ENCODE results near the gene NTPCR.

NTPCR gene

DNA sequence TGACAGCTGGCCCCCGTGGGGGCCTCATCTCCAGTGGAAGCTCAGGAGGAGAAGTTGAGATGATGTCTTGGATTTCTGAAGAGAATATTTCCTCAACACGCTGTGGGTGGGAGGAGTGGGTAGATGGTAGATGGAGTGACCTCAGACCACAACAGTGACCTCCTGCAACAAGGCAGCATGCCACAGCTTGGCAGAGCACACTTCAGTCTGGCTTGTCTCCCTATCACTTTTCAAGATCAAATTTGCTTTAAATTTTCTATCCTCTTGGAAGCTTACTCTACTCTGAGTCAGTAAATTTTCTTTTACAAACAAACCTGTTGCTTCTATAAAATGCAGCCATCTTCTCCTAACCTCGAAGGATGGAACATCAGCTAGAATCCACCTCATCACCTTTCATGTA, 59.7 kb downstream of the NTPCR start:
- DNase-seq (ENCODE audit: low read depth), result no peak

DNA sequence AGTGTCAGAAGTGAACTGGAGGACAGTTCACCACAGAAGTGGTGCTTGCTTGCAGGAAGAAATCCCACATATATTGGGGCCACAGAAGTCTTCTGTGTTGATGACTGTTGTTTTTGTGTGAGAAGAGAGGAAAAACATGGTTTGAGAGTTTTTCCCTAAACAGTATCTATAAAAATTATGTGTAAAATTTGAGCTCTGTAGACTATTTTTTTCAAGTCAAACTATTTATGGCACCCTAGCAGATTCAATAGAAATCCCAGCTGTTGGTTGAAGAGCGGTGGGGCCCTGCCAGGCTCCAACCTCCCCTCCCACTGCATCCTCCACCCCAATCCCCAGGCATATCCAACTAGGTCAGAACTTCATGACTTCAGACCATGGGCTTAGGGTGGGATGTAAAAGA, 61.6 kb downstream of the NTPCR start:
- DNase-seq (ENCODE audit: low read depth), result no peak

DNA sequence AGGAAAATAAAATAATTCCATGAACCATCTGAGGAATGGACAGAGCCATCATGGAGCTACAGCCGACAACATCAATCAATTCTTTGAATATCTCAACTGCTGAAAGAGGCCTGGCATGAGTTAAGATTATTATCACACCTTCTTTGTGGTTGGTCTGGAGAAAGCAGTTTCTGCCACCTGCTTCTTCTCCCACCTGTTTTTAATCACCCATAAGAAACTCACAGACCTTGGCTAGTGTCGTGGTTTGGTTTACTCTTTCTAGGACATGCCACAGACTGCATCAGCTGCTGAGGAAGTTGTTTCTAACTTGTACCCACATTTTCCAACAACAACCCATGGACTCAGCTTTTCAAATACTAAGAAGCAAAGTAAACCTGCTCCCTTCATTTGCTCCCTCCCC, 65.6 kb downstream of the NTPCR start:
- DNase-seq (ENCODE audit: low read depth), result no peak

DNA sequence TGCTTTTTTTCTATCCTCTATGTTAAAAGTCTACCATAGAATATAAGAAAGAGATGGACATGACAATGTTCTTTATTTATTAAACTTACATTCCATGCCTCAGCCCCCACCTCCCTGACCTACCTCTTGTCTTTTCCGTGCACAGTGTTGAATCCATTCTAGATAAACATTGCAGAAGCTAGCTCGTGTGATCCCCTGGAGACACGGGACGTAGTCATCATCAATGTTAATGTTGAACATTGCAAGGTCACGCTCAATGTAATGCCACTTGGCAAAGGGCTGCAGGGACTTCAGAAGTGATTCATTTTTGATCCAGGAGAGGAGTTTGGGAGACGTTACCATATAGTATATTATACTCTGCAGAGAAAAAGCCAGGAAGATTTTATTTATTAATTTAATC, 66.4 kb downstream of the NTPCR start:
- no peak for DNase-seq (ENCODE audit: low read depth)

DNA sequence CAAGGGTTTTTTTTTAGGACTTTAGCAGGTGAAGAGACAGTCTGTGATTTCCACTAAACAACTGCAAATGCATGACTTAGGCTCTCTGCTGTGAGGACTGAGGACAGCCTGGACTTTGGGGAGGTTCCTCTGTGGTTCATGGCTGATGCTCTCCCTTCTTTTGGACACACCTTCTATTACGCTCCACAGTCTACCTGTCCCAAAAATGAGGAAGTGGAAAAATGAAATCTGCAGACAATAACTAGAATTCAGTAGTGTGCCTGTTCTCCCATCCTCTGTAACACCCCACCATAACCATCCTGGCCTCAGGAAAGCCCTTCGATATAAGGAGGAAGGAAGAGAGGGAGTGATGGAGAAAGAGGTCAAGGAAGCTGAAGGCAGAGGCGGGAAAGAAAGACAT, 68.7 kb downstream of the NTPCR start:
- no peak for DNase-seq (ENCODE audit: low read depth)

DNA sequence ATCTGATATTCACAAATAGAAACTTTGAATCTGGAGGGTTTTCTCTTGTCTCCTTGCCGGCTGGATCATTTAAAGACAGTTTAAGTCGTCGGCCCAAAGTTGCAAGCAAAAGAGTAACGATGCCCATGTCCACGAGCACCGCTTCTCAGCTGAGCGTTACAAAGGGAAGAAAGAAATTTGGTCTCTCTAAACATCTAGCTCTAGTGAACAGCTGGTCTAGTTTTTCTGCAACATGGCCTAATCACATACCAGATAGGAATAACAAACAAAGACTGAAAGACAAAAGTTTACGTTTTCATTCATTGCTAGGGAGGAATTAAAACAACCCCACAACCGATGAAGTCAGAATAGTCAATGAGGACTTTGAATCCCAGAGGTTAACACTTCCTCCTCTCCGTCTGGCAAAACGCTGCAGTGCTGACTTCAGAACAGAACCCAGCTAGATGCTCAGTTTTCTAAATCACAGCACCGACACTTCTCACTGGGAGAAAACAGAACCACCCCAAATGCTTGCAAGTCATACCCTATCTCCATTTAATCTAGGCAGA, 69.4 kb downstream of the NTPCR start:
- DNase-seq (ENCODE audit: low read depth), result no peak

DNA sequence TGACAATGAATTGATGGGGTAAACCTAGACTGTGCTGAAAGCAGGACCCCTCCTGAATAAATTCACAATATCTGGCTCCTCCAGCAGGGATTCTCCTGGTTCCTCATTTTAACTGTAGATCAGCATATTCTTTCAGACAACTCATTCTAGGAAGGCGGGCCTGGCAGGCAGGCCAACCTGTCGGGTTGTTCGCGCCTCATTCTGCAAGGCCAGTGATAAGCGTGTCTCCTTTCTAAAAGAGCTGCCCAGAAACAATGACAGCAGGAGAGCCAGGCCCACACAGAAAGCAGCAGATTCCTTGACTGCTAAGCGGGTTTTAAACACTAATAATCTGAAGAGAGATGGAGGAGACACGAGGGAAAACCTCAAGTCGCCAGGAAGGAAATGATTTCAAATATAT, 70.0 kb downstream of the NTPCR start:
- no peak for DNase-seq (ENCODE audit: low read depth)

DNA sequence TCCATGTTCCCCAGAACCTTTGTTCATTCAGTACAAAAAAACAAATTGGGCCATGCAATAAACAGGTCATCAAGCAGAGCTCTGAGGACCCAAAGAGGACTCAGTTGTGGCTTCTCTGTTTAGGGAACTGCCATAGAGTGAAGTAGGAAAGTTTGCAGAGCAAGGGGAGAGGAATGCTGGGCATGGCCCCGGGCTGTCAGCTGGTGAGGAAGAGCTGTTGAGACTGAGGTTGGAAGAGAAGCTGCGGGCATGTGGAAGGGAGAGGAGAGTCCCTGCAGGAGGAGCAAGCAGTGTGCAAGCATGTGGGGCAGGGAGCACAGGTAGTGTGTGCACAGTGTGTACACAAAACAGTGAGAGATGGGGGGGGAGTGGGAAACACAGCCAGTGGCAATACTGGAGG, 71.8 kb downstream of the NTPCR start:
- no peak for DNase-seq (ENCODE audit: low read depth)

DNA sequence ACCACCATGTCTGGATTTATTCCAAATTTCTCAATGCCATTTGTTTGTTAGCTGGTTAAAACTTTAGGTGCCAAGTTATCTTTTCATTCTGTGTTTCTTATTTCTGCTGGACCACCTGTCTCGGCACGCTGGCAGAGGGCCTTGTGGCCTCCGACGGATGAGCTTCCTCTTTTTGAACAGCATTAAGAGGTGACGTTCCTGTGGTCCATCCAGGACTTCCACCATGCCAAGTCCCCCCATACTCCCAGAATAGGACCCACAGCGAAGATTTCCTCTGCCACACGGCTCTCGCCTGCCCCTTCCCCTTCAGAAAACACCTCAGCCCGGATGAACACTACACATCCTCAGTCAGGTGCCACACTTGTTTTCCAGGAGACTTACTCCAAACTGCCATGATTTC, 73.8 kb downstream of the NTPCR start:
- no peak for DNase-seq (ENCODE audit: low read depth)

DNA sequence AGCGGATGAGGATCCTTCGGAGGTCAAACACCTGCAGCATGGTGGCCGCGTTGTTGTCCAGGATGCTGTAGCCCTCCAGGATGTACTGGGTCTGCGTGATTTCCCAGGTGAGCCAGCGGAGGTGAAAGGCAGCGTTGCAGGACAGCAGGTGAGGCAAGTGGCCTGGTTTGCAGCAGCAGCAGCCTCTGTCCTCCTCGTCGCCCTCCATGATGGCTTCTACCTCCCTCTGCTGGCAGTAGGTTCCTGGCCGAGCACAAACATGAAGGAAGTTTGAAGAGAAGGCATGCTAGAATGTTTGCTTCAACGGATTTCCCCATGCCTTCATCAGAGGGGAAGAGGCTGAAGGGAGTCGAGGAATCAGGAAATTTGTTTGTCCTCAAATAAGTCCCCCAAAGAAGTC, 74.7 kb downstream of the NTPCR start:
- DNase-seq (ENCODE audit: low read depth), result no peak

DNA sequence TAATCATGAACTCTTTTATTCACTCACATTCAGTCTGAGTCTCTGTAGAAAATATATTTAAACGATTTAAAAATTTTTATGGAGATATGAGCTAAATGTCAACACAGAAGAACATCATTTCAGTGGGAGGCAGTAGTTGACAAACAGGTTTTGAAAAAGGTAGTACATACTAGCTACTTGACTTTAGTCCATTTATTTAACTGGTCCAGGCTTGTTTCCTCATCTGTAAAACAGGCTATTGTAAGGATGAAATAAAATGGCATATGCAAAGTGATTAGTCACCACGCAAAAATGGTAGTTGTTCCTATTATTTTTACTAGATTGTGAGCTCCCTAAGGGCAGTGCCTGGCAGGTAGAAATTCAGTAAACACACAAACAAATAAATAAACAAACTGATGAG, 75.2 kb downstream of the NTPCR start:
- DNase-seq (ENCODE audit: low read depth), result no peak

DNA sequence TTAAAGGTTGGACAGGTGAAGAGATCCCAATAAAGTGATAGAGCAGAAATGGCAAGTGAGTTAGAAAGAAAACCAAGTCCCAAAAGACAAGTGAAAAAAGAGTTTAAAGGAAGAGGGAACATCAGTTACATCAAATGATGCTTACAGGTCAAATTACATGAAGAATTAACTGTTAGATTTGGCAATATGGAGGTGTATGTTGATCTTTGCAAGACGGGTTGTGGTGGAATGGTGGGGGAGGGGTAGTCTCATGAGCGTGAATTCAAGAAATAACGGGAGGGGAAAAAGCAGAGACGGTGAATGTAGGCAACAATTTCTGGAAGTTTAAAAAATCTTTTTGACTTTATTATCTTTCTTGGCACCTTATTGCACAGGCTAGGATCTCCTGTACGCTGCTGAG, 76.6 kb downstream of the NTPCR start:
- DNase-seq (ENCODE audit: low read depth), result no peak

DNA sequence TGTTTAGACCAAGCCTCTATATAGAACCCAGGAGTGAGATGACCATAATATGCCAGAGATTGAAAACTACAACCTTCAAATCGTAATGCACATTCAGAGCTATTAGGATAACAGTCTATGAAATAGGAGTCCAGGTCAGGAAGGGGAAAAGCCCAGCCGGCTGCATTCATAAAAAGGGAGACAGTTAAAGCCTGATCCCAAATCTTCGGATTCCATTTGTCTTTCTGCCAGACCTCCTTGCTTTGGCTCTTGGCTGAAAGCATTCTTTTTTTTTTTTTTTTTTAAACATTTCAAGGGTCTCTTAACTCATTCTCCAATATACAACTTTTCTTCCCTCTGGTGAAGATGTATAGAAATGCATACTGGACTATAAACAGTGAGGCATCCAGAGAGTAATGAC, 81.1 kb downstream of the NTPCR start:
- DNase-seq (ENCODE audit: low read depth), result no peak

DNA sequence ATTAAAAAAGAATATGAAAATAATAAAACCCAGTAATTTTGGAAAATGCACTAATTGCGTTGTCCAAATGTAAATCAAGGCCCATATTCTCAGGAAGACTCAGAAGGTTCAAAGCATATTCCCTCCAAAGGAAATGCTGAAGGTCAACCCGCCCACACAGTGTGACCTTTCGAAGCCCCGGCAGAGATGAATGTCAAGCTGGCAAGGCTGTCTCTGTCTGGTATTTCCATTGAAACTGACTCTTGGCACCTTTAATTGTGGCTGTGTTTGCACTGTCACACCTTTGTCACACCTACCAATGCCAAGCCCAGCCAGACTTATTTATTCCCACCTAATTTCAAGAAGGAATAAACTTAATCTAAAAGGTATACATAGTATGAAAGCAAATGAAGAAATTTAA, 82.5 kb downstream of the NTPCR start:
- no peak for DNase-seq (ENCODE audit: low read depth)

DNA sequence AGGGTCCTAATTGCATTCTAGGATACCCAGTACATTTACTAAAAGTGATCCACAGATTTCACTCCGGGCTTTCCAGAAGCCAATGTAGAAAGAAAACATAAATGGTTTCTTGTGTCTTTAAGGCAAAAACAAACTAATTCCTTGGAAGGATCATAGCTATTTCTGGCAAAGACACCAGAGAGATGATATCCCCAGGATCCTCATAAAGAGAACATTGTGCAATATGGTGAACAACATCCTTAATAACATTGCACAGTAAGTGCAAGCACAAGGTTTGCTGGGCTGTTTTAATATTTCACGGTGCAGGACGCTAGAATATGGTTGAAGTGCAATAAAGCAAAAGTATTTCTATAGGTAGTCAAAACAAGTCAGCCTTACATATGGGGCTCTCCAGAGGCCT, 83.0 kb downstream of the NTPCR start:
- no peak for DNase-seq (ENCODE audit: low read depth)
